ENCODE data around the gene SRP72. TPM values are rescaled to one million over a fixed set of nuclear protein-coding genes. Genes with fewer than 3 reads are reported as not detected.

Gene SRP72
- total RNA-seq, 1 donor from 2014 or later = 77.7 TPM

DNA sequence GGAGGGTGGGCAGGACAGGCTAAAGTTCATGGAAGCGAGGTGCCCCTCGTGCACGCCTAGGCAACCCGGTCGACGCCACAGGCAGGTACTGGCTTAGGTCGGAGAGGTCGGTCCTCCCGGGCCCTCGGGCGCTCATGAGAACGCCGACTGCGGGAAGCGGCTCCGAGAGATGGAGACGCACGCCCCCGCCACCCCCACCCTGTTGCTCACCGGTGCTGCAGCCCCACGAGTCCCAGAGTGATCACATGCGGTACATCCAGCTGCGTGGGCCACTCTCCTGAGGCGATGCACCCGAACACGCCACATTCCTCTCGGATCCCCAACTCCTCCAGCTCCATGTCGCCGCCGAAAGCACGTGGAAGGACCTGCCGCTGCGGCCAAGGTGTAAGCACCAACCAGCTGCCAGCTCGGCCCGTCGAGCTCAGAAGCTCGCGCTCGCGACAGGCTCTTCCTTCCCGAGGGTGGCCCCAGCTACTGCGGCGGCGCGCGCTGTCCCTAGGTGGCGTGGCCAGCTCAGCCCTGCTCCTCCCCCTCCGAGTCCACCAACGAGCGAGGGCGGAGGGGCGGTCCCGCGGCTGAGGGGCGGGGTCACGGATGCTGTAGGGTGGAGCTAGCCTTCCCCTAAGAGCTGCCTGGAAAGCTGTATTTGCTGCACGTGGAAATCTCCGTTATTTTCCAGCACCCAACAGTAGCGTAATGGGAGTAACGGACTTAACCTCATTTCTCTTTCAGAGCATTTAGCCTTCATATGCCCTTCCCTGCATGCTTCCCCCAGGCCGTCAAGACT, 32.1 kb upstream of the SRP72 start, which contains the start of gene PPAT:
Gene PPAT, minus strand, starts transcription at position 476 of the 787 bp plus-strand sequence. Its CDS starts 138 bp downstream, at position 338.
- Histone ChIP-seq H3K27ac (peak within 1 kb of the TSS; percentile 92), H3K4me1 (peaks cover 26% of the 10 kb centered on the region), H3K36me3 (no peaks in the 10 kb centered on the region), H3K9me3 (no peaks in the 10 kb centered on the region), H3K4me3 (peak within 1 kb of the TSS; percentile 77), H3K27me3 (ENCODE audit: low read depth) (no peaks in the 10 kb centered on the region)
- DNase-seq (peak; percentile 99), ATAC-seq (peak; percentile 97 to 98)
- TF ChIP-seq CTCF (IDR thresholded peaks at IDR 0.05) = peak; percentile 52
- intact Hi-C loops (cut with DNase I) = no loop called here

GRCh38 chr4:56438766-56439165, 28.7 kb upstream of the SRP72 start:
- Histone ChIP-seq H3K4me1 (peaks cover 23% of the 10 kb centered on the region), H3K27me3 (ENCODE audit: low read depth) (no peaks in the 10 kb centered on the region), H3K4me3 (no peak overlapping the region), H3K36me3 (peaks cover 19% of the 10 kb centered on the region), H3K9me3 (no peaks in the 10 kb centered on the region), H3K27ac (no peak overlapping the region)
- no peak for TF ChIP-seq CTCF (IDR thresholded peaks at IDR 0.05)
- DNase-seq (no peak), ATAC-seq (no peak)
- intact Hi-C loops (cut with DNase I) = no loop called here

- TF ChIP-seq CTCF (IDR thresholded peaks at IDR 0.05) = no peak
- Histone ChIP-seq H3K4me1 (peaks cover 11% of the 10 kb centered on the region), H3K9me3 (no peaks in the 10 kb centered on the region), H3K27me3 (ENCODE audit: low read depth) (no peaks in the 10 kb centered on the region), H3K27ac (no peak overlapping the region), H3K4me3 (no peak overlapping the region), H3K36me3 (peaks cover 19% of the 10 kb centered on the region)
- intact Hi-C loops (cut with DNase I) = no loop called here
- ATAC-seq (no peak), DNase-seq (no peak)
Measured at GRCh38 chr4:56440983-56441382, 26.4 kb upstream of the SRP72 start.

DNA sequence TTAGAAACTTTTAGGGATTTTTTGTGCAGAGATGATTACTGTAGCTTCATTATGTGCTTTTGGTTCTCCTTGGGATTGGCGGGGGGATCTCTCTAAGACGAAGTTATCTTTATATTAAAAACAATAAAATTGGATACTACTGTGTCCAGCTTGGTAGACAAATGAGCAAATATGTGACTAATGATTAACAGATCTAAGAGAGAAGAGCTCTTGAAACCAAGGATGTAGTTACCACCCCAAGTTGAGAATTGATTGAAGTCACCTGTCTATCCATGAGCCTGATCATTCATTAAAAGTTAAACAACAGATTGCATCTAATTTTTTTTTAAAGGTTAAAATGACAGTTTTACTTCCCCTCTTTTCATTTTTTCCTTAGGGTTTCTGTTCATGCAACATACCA, 22.7 kb upstream of the SRP72 start:
- DNase-seq (no peak), ATAC-seq (no peak)
- no peak overlapping the region for H3K27ac ChIP-seq
- H3K36me3 ChIP-seq = peaks cover 30% of the 10 kb centered on the region
- intact Hi-C loops (cut with DNase I) = no loop called here
- H3K4me3 ChIP-seq = no peak overlapping the region
- no peak for TF ChIP-seq CTCF (IDR thresholded peaks at IDR 0.05)
- H3K4me1 ChIP-seq = no peaks in the 10 kb centered on the region
- H3K27me3 ChIP-seq (ENCODE audit: low read depth) = no peaks in the 10 kb centered on the region
- H3K9me3 ChIP-seq = no peaks in the 10 kb centered on the region

GRCh38 chr4:56445699-56446098, 21.7 kb upstream of the SRP72 start:
- Histone ChIP-seq H3K4me3 (no peak overlapping the region), H3K9me3 (no peaks in the 10 kb centered on the region), H3K27ac (no peak overlapping the region), H3K36me3 (peaks cover 35% of the 10 kb centered on the region), H3K4me1 (no peaks in the 10 kb centered on the region), H3K27me3 (ENCODE audit: low read depth) (no peaks in the 10 kb centered on the region)
- DNase-seq (no peak), ATAC-seq (no peak)
- intact Hi-C loops (cut with DNase I) = no loop called here
- TF ChIP-seq CTCF (IDR thresholded peaks at IDR 0.05) = no peak
